C4-2B (cell line): ENCODE results near the gene B4GALNT4.
"Not testable (repeated sequence)": the region's sequence is repeated elsewhere in the genome, so short reads cannot be mapped to it uniquely, and the experiment has no call there.

ENCODE experiments used
- H3K27ac ChIP-seq: fragments of 450-650 bp; 2 replicates; pipeline ENCODE4 v1.5.1; 2017
- CTCF ChIP-seq: fragments of 450-650 bp; conservative IDR thresholded peaks from 2 replicates; pipeline ENCODE4 v1.5.1; 2017; ENCODE audit warnings: mild to moderate bottlenecking
- ZFX ChIP-seq: fragments of 450-650 bp; IDR thresholded peaks from 2 replicates; pipeline ENCODE4 v1.6.1; 2017

The B4GALNT4 gene

GRCh38 chr11:381501-382072 lies 12.3 kb downstream of the B4GALNT4 start:
- H3K27ac ChIP-seq = no peak overlapping the region
- TF ChIP-seq CTCF (no peak), ZFX (no peak)

GRCh38 chr11:382081-382629 lies 12.9 kb downstream of the B4GALNT4 start:
- no peak overlapping the region for H3K27ac ChIP-seq
- TF ChIP-seq CTCF (no peak), ZFX (no peak)

- H3K27ac ChIP-seq = no peak overlapping the region
- TF ChIP-seq CTCF (no peak), ZFX (no peak)
Measured at GRCh38 chr11:383431-383830, 14.1 kb downstream of the B4GALNT4 start.

GRCh38 chr11:384511-384910 lies 15.2 kb downstream of the B4GALNT4 start:
- TF ChIP-seq ZFX = no peak
- no peak for TF ChIP-seq CTCF
- H3K27ac ChIP-seq = no peak overlapping the region

GRCh38 chr11:385594-386351 lies 16.5 kb downstream of the B4GALNT4 start:
- TF ChIP-seq CTCF = no peak
- TF ChIP-seq ZFX = no peak
- H3K27ac ChIP-seq = no peak overlapping the region

- TF ChIP-seq CTCF (no peak), ZFX (no peak)
- no peak overlapping the region for H3K27ac ChIP-seq
Measured at GRCh38 chr11:386483-386882, 17.2 kb downstream of the B4GALNT4 start.

GRCh38 chr11:387193-387793 lies 18.0 kb downstream of the B4GALNT4 start:
- TF ChIP-seq ZFX = no peak
- TF ChIP-seq CTCF = no peak
- no peak overlapping the region for H3K27ac ChIP-seq

- not testable (repeated sequence) for H3K27ac ChIP-seq
Measured at GRCh38 chr11:389369-389768, 20.1 kb downstream of the B4GALNT4 start.
